Esophagus squamous epithelium (tissue), 5 donors: ENCODE measurements around the gene CDCA8. TPM values are rescaled to one million over a fixed set of nuclear protein-coding genes. Genes with fewer than 3 reads are reported as not detected.
A peak's percentile ranks its signal among the peaks of the same experiment; 100 is the strongest.

ENCODE experiments used
- DNase-seq: peaks from one replicate; lab custom pipeline; 2025; lab: John Stamatoyannopoulos, UW
- H3K27ac ChIP-seq, 4 donors: fragments of 200-600 bp; sonication (generic); one replicate each; pipeline ENCODE4 v1.5.1; 2016 to 2019; ENCODE audit warnings: mild to moderate bottlenecking in 1 of 4
- H3K27me3 ChIP-seq, 4 donors: fragments of 200-600 bp; sonication (generic); 1 replicate in 3 of 4; 2 replicates in 1 of 4; pipeline versions ENCODE4 v1.5.1 to v1.6.0; 2017 to 2021; ENCODE audit warnings: antibody characterized with exemption in 1 of 4
- H3K36me3 ChIP-seq, 3 donors: fragments of 200-600 bp; sonication (generic); one replicate each; pipeline ENCODE4 v1.5.1; 2016 to 2019
- H3K4me1 ChIP-seq, 3 donors: fragments of 200-600 bp; sonication (generic); one replicate each; pipeline ENCODE4 v1.5.1; 2017 to 2019
- H3K4me3 ChIP-seq, 4 donors: fragments of 200-600 bp; sonication (generic); 1 replicate in 3 of 4; 2 replicates in 1 of 4; pipeline ENCODE4 v1.5.1; 2016 to 2019; ENCODE audit warnings: mild to moderate bottlenecking in 2 of 4, moderate library complexity in 1 of 4
- H3K9me3 ChIP-seq, 3 donors: fragments of 200-600 bp; sonication (generic); one replicate each; pipeline ENCODE4 v1.5.1; 2016 to 2019
- POLR2A ChIP-seq, 4 donors: fragments of 450-650 bp; IDR thresholded peaks; one replicate each; pipeline ENCODE4 v1.6.1; 2017; ENCODE audit warnings: antibody characterized with exemption in 4 of 4, mild to moderate bottlenecking in 4 of 4, moderate library complexity in 3 of 4
- WGBS, 2 donors: methylation state at CpG; one replicate each; pipeline ENCODE4 v1.1.5; 2018; 5-methylcytosine and 5-hydroxymethylcytosine counted together
- intact Hi-C: fragments of 100-400 bp; cut with DNase I; formaldehyde crosslinking; loops from one replicate; pipeline ENCODE4 v1.15.0; 2022
- total RNA-seq, 4 donors: library from RNA; depleted of rRNA; stranded (reverse); fragments of >200 nt; gene quantifications; one replicate each; pipeline ENCODE4 v1.1.0, GENCODE V29; 2016
- TF ChIP-seq, protein P1 (sequence below), 6 experiments: fragments of 450-650 bp in 4 of 6; fragments of 200-600 bp in 2 of 6; sonication (generic) in 2 of 6; IDR thresholded peaks; one replicate each; pipeline ENCODE4 v1.5.1; 2016 to 2019; ENCODE audit warnings: antibody characterized with exemption in 6 of 6, mild to moderate bottlenecking in 4 of 6, moderate library complexity in 4 of 6
- donor health status: DM: yes; HTN: yes; CAD: no.

CDCA8 gene
- 10 to 100 TPM in 1 of 4 donors, 1 to 10 TPM in 3; 3.4 to 15.1 (median 7.5) TPM for total RNA-seq

DNA sequence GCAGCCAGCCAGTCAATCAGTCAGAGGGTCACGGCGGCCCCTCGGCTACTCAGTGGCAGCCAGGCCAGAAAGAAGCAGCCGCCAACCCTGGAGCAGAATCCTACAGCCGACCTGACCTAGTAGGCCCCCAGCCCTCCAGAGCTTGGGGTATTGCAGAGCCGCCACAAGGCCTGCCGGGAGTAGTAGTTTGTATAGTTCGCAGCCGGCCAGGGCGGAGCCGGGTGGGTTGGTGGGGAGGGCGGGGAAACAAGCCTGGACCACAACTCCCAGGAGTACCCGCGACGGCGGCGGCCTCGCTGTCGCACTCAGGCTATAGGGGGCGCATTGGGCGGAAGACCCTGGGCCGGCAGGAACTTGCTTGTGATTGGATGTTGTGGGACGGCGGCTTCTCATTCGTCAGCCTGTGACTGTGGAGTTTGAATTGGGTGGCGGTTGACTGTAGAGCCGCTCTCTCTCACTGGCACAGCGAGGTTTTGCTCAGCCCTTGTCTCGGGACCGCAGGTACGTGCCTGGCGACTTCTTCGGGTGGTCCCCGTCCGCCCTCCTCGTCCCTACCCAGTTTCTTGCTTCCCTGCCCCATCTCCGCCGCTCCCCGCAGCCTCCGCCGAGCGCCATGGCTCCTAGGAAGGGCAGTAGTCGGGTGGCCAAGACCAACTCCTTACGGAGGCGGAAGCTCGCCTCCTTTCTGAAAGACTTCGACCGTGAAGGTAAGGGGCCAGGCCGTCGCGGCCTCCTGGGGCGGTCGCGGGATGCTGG is at the start of gene CDCA8:
Gene CDCA8, plus strand, starts transcription at position 439 of the 756 bp plus-strand sequence. Its CDS starts 175 bp downstream, at position 614.
- peaks cover 22 to 43% (median 28%) of the 10 kb centered on the region in 3 donors for H3K4me1 ChIP-seq
- peak; percentile 91 for DNase-seq
- H3K36me3 ChIP-seq: peaks cover 0 to 16% (median 3%) of the 10 kb centered on the region in 3 donors
- intact Hi-C loops: loop anchor here (10.0 kb wide), 1 partner anchor 113 kb away; the partner anchor contains the start of genes C1orf122 and YRDC
- no peaks in the 10 kb centered on the region for H3K9me3 ChIP-seq
- WGBS, 2 donors: 0% methylated on average over 4 to 6 of the region's 54 CpGs
- peak within 1 kb of the TSS; percentile 64 to 97 (median 88) for H3K4me3 ChIP-seq
- H3K27ac ChIP-seq: peak within 1 kb of the TSS; percentile 84 to 94 (median 90)
- no peaks in the 10 kb centered on the region for H3K27me3 ChIP-seq
- TF ChIP-seq, protein P1, sequence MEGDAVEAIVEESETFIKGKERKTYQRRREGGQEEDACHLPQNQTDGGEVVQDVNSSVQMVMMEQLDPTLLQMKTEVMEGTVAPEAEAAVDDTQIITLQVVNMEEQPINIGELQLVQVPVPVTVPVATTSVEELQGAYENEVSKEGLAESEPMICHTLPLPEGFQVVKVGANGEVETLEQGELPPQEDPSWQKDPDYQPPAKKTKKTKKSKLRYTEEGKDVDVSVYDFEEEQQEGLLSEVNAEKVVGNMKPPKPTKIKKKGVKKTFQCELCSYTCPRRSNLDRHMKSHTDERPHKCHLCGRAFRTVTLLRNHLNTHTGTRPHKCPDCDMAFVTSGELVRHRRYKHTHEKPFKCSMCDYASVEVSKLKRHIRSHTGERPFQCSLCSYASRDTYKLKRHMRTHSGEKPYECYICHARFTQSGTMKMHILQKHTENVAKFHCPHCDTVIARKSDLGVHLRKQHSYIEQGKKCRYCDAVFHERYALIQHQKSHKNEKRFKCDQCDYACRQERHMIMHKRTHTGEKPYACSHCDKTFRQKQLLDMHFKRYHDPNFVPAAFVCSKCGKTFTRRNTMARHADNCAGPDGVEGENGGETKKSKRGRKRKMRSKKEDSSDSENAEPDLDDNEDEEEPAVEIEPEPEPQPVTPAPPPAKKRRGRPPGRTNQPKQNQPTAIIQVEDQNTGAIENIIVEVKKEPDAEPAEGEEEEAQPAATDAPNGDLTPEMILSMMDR (IDR thresholded peaks at IDR 0.05): peak; percentile 33 to 87 (median 56)
- peak in 2 of 4 donors; percentile 14 to 27 for TF ChIP-seq POLR2A (IDR thresholded peaks at IDR 0.05)

GRCh38 chr1:37647281-37647680 is 45.0 kb upstream of the CDCA8 start:
- intact Hi-C loops: no loop called here
- TF ChIP-seq POLR2A (IDR thresholded peaks at IDR 0.05): no peak
- TF ChIP-seq, protein P1 (IDR thresholded peaks at IDR 0.05): no peak
- peaks cover 0 to 3% (median 0%) of the 10 kb centered on the region in 3 donors for H3K9me3 ChIP-seq
- no peak for DNase-seq
- 81 to 89% methylated on average over 7 of the region's 7 CpGs for WGBS, 2 donors
- H3K27me3 ChIP-seq: peaks cover 0 to 41% (median 0%) of the 10 kb centered on the region in 4 donors
- H3K4me3 ChIP-seq: no peak overlapping the region
- no peaks in the 10 kb centered on the region for H3K4me1 ChIP-seq
- H3K27ac ChIP-seq: no peak overlapping the region
- H3K36me3 ChIP-seq: no peaks in the 10 kb centered on the region

- no peak for DNase-seq
- no peaks in the 10 kb centered on the region for H3K4me1 ChIP-seq
- H3K4me3 ChIP-seq: no peak overlapping the region
- no peak overlapping the region for H3K27ac ChIP-seq
- TF ChIP-seq POLR2A (IDR thresholded peaks at IDR 0.05): no peak
- TF ChIP-seq, protein P1 (IDR thresholded peaks at IDR 0.05): no peak
- intact Hi-C loops: no loop called here
- H3K27me3 ChIP-seq: peaks cover 0 to 24% (median 0%) of the 10 kb centered on the region in 4 donors
- H3K9me3 ChIP-seq: no peaks in the 10 kb centered on the region
- WGBS, 2 donors: 17 to 80% methylated on average over 1 of the region's 5 CpGs
- H3K36me3 ChIP-seq: no peaks in the 10 kb centered on the region
Observed at GRCh38 chr1:37650173-37650572, 42.1 kb upstream of the CDCA8 start.

DNA sequence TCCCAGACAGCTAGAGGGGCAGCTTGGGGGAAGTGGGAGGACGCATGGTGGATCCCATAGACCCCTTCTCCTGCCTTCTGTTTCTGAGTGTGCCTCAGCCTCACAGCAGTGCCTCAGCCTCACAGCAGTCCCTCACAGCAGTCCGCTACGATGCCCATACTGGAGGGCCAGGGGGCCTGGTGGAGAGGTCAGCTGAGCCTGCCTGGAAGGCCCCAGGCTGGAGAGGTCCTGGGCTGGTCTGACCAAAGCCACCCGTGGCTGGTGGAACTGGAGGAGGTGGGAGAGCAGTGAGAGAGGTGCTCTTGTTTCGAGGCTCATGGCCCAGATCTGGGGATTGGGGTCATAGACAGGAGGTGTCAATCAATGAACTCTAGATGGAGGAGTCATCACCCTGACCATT is 41.6 kb upstream of the CDCA8 start:
- peaks cover 0 to 19% (median 0%) of the 10 kb centered on the region in 4 donors for H3K27me3 ChIP-seq
- H3K9me3 ChIP-seq: no peaks in the 10 kb centered on the region
- no peak overlapping the region for H3K27ac ChIP-seq
- H3K4me3 ChIP-seq: no peak overlapping the region
- no peak for TF ChIP-seq POLR2A (IDR thresholded peaks at IDR 0.05)
- TF ChIP-seq, protein P1 (IDR thresholded peaks at IDR 0.05): no peak
- intact Hi-C loops: no loop called here
- DNase-seq: no peak
- H3K4me1 ChIP-seq: no peaks in the 10 kb centered on the region
- no peaks in the 10 kb centered on the region for H3K36me3 ChIP-seq
- 86 to 100% methylated on average over 1 of the region's 5 CpGs for WGBS, 2 donors

- TF ChIP-seq POLR2A (IDR thresholded peaks at IDR 0.05): no peak
- TF ChIP-seq, protein P1 (IDR thresholded peaks at IDR 0.05): no peak
- Histone ChIP-seq H3K9me3 (no peaks in the 10 kb centered on the region), H3K27me3 (peaks cover 0 to 15% (median 0%) of the 10 kb centered on the region in 4 donors), H3K36me3 (no peaks in the 10 kb centered on the region), H3K27ac (no peak overlapping the region), H3K4me1 (no peaks in the 10 kb centered on the region), H3K4me3 (no peak overlapping the region)
- no peak for DNase-seq
- intact Hi-C loops: no loop called here
- 59 to 75% methylated on average over 9 to 10 of the region's 10 CpGs for WGBS, 2 donors
Observed at GRCh38 chr1:37651803-37652202, 40.5 kb upstream of the CDCA8 start.
